Prostate gland (tissue), 2 donors: ENCODE data around the gene PPM1N.
A peak's percentile ranks its signal among the peaks of the same experiment; 100 is the strongest.

Source experiments
- CTCF ChIP-seq, 4 experiments: fragments of 200-600 bp in 2 of 4; fragments of 450-650 bp in 2 of 4; sonication (generic) in 2 of 4; IDR thresholded peaks; 1 replicate in 3 of 4; 2 replicates in 1 of 4; pipeline ENCODE4 v1.5.1; 2016 to 2019; ENCODE audit warnings: antibody characterized with exemption in 4 of 4, mild to moderate bottlenecking in 2 of 4, moderate library complexity in 2 of 4
- POLR2A ChIP-seq: fragments of 450-650 bp; IDR thresholded peaks from one replicate; pipeline ENCODE4 v1.6.1; 2016; ENCODE audit warnings: antibody characterized with exemption, mild to moderate bottlenecking
- POLR2AphosphoS5 ChIP-seq: sonication (generic); formaldehyde crosslinking; IDR thresholded peaks from one replicate; pipeline ENCODE4 v1.6.1; 2017; ENCODE audit warnings: antibody characterized with exemption

GRCh38 chr19:45506246-45506988 is 8.2 kb downstream of the PPM1N start:
- TF ChIP-seq POLR2AphosphoS5 (peak; percentile 87), CTCF (IDR thresholded peaks at IDR 0.05) (peak; percentile 47 to 69 (median 62)), POLR2A (peak; percentile 88)
